Urinary bladder (tissue), 4 donors: ENCODE results near the gene RMND1. TPM values are rescaled to one million over a fixed set of nuclear protein-coding genes. Genes with fewer than 3 reads are reported as not detected.
"Not testable (repeated sequence)": the region's sequence is repeated elsewhere in the genome, so short reads cannot be mapped to it uniquely, and the experiment has no call there.

Experiments
- DNase-seq: peaks from one replicate; pipeline ENCODE4 v3.0.0-alpha.2; 2015; ENCODE audit errors: extremely low spot score
- H3K27ac ChIP-seq: one replicate; pipeline ENCODE4 v1.5.1; 2013; ENCODE audit warnings: low read depth, mild to moderate bottlenecking, moderate library complexity
- H3K36me3 ChIP-seq: one replicate; pipeline ENCODE4 v1.6.1; 2013; ENCODE audit warnings: mild to moderate bottlenecking, moderate library complexity; ENCODE audit not compliant: insufficient read depth
- H3K4me1 ChIP-seq: one replicate; pipeline ENCODE4 v1.6.1; 2013; ENCODE audit warnings: mild to moderate bottlenecking, moderate library complexity; ENCODE audit not compliant: insufficient read depth
- H3K4me3 ChIP-seq: one replicate; pipeline ENCODE4 v1.5.1; 2013; ENCODE audit warnings: low read depth, low read length
- WGBS: extraction: QIAGEN DNeasy Blood & Tissue Kit; methylation state at CpG from one replicate; pipeline ENCODE4 v1.1.7; 2013; 5-methylcytosine and 5-hydroxymethylcytosine counted together
- polyA plus RNA-seq: library from polyadenylated mRNA; stranded (reverse); fragments of 200-250 nt; gene quantifications from one replicate; pipeline ENCODE4 v1.2.3, GENCODE V29; 2013
- total RNA-seq: library from RNA; depleted of rRNA; stranded (reverse); fragments of >200 nt; gene quantifications from one replicate; pipeline ENCODE4 v1.2.3, GENCODE V29; 2014
- donor health status: healthy with polysubstance abuse.
- donor health status: healthy.

RMND1 gene
- total and polyA plus RNA-seq, 2 donors: 11.2 to 41.1 TPM

GRCh38 chr6:151391471-151392413 lies 60.2 kb downstream of the RMND1 start, which contains the start of gene ZBTB2:
Gene ZBTB2 (minus strand): TSS chr6:151391559. CDS start chr6:151373637, 17,922 bp downstream.
- no peak for DNase-seq
- H3K36me3 ChIP-seq: no peaks in the 10 kb centered on the region
- peaks cover 3% of the 10 kb centered on the region for H3K4me1 ChIP-seq
- WGBS: 1% methylated on average over 53 of the region's 57 CpGs
- peak within 1 kb of the TSS; percentile 97 for H3K27ac ChIP-seq
- peak within 1 kb of the TSS; percentile 73 for H3K4me3 ChIP-seq

DNA sequence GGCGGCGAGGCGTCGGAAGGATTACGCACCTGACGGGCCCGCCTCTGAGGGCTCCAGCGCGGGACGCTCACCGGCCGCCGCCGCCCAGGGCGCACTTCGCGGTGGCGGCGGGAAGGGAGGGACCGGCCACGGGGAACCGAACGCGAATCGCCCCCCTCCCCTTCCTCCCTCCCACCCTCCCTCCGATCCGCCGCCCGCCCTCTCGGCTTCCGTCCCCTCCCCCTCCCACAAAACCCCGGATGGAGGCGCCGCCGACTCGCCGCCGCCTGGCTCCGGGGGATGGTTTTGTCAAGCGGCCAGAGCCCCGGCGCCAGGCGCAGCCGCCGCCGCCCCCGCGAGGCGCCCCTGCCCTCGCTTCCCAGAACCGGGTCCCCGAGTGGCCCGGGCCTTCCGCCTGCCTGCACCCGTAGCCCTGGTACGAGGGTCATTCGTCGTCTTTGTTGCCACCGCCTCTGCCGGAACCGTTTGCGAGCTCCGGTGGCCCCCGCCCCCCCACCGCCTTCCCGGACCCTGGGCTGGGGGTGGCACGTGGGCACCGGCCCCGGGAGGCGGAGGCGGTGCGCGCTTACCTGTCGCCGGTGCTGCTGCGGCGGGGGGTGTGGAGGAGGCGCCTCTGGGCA lies 61.0 kb downstream of the RMND1 start:
- peaks cover 3% of the 10 kb centered on the region for H3K4me1 ChIP-seq
- WGBS: under 1% methylated on average over 73 of the region's 78 CpGs
- no peaks in the 10 kb centered on the region for H3K36me3 ChIP-seq
- H3K27ac ChIP-seq: peak overlapping the region; percentile 97
- H3K4me3 ChIP-seq: peak overlapping the region; percentile 73
- DNase-seq: no peak

- H3K4me3 ChIP-seq: peak overlapping the region; percentile 73
- H3K4me1 ChIP-seq: peaks cover 3% of the 10 kb centered on the region
- peak; percentile 95 for DNase-seq
- H3K27ac ChIP-seq: peak overlapping the region; percentile 97
- under 1% methylated on average over 79 of the region's 79 CpGs for WGBS
- H3K36me3 ChIP-seq: no peaks in the 10 kb centered on the region
Observed at GRCh38 chr6:151390276-151390850, 61.6 kb downstream of the RMND1 start.

GRCh38 chr6:151389618-151390275 lies 62.2 kb downstream of the RMND1 start:
- Histone ChIP-seq H3K27ac (peak overlapping the region; percentile 95), H3K4me3 (peak overlapping the region; percentile 73), H3K36me3 (no peaks in the 10 kb centered on the region), H3K4me1 (peaks cover 3% of the 10 kb centered on the region)
- peak; percentile 59 for DNase-seq
- under 1% methylated on average over 54 of the region's 54 CpGs for WGBS

DNA sequence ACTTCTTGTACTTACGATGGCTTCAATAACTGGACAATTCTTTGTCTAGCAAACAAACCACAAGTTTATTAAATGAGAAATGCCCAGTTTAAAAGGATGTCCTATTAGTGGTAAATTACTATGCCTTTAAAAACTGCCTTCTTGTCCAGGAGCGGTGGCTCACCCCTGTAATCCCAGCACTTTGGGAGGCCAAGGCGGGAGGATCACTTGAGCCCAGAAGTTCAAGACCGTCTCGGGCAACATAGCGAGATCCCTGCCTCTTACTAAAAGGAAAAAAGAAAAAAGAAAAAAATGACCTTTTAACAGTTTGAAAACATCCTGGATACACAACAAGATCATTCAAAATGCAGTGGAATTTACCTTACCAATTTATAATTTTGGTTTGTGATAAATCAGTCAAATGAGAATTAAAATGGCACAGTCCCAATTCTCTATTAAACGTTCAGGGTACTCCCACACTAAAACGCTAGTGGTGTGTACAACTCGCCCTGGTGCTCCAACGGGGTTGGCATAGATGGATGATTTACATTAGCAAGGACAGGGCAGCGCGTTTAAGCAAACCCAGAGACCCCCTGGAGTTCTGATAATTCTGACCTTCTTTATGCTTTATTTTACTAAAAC lies 62.8 kb downstream of the RMND1 start:
- WGBS: 27% methylated on average over 12 of the region's 12 CpGs
- DNase-seq: no peak
- Histone ChIP-seq H3K4me3 (peak overlapping the region; percentile 73), H3K27ac (peak overlapping the region; percentile 95), H3K4me1 (peaks cover 3% of the 10 kb centered on the region), H3K36me3 (no peaks in the 10 kb centered on the region)

- Histone ChIP-seq H3K36me3 (no peaks in the 10 kb centered on the region), H3K27ac (no peak overlapping the region), H3K4me3 (no peak overlapping the region), H3K4me1 (no peaks in the 10 kb centered on the region)
- DNase-seq: no peak
- WGBS: 98% methylated on average over 2 of the region's 2 CpGs
Observed at GRCh38 chr6:151388236-151388635, 63.7 kb downstream of the RMND1 start.

GRCh38 chr6:151387175-151387970 lies 64.6 kb downstream of the RMND1 start:
- WGBS: 91% methylated on average over 11 of the region's 11 CpGs
- no peak for DNase-seq
- no peak overlapping the region for H3K27ac ChIP-seq
- H3K4me3 ChIP-seq: no peak overlapping the region
- H3K4me1 ChIP-seq: no peaks in the 10 kb centered on the region
- no peaks in the 10 kb centered on the region for H3K36me3 ChIP-seq

DNA sequence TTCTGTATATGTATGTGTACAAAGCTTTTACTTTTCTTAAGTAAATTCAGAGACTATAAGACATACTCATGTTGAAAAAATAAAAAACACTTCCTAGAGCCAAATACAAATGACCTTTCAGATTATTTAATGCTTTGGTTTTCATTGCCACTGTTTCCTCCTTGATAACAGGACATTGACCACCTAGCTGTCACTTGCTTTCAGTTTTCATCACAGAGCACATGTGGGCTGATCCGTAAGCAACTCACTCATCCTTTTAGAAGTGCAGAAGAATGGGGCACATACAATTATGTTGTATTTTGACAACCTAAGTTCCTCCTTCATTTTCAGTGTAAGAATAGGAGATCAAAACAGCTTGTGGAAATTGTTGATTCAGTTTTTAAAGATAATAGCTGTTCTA lies 66.7 kb downstream of the RMND1 start:
- no peak overlapping the region for H3K27ac ChIP-seq
- 71% methylated on average over 1 of the region's 1 CpG for WGBS

DNA sequence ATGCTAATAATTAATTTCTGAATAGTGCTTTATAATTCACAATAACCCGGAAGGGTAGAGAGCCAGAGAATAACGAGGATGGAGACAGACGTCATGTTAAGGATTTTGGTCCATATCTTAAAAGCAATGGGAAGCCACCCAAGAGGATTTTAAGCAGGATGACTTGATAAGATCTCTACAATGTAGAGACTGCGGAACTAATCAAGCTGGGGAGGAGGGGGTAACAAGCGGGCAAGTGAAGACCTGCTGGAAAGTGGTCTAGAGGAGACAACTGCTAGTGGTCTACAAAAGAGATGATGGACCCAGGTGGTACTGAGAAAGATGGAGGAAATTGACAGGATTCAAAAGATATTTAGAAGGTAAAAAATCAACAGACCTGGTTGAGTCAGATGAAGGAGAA lies 67.8 kb downstream of the RMND1 start:
- no peak for DNase-seq
- Histone ChIP-seq H3K4me1 (no peaks in the 10 kb centered on the region), H3K4me3 (no peak overlapping the region), H3K27ac (no peak overlapping the region), H3K36me3 (no peaks in the 10 kb centered on the region)
- WGBS: 93% methylated on average over 5 of the region's 5 CpGs

More for the DNA sequence above, 66.7 kb downstream of the RMND1 start:
- H3K4me1 ChIP-seq: no peaks in the 10 kb centered on the region
- no peak for DNase-seq
- H3K4me3 ChIP-seq: no peak overlapping the region
- H3K36me3 ChIP-seq: no peaks in the 10 kb centered on the region

GRCh38 chr6:151382631-151383030 lies 69.3 kb downstream of the RMND1 start:
- H3K36me3 ChIP-seq, H3K4me3 ChIP-seq, H3K27ac ChIP-seq, H3K4me1 ChIP-seq, DNase-seq: not testable (repeated sequence)
- 97% methylated on average over 9 of the region's 9 CpGs for WGBS

GRCh38 chr6:151381722-151382121 lies 70.2 kb downstream of the RMND1 start:
- Histone ChIP-seq H3K27ac (no peak overlapping the region), H3K4me1 (no peaks in the 10 kb centered on the region), H3K4me3 (no peak overlapping the region), H3K36me3 (no peaks in the 10 kb centered on the region)
- no peak for DNase-seq
- WGBS: 86% methylated on average over 4 of the region's 4 CpGs

DNA sequence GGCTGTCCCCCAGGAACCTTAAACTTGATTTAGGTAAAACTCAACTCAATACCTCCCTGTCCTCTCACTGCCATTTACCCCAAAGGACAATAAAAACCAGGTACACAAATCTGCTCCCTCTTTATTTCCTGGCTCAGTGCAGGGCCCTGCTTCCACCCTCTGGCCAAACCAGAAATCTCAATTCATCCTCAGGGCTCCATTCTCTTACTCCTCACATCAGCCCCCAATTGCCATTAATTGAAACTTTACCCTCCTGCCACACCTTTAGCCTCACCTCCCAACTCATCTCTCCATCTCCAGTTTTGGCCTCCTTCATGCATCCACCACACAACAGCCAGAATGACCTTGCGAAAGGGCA lies 71.1 kb downstream of the RMND1 start:
- WGBS: 98% methylated on average over 1 of the region's 1 CpG
- Histone ChIP-seq H3K27ac (no peak overlapping the region), H3K4me3 (no peak overlapping the region), H3K4me1 (no peaks in the 10 kb centered on the region), H3K36me3 (no peaks in the 10 kb centered on the region)
- no peak for DNase-seq
